Activated CD4-positive, alpha-beta T cell treated with anti-CD3 and anti-CD28 coated beads, Interleukin-2, amount 50 U/mL, for 48 hours (primary cell): ENCODE data around the gene EP300.
"Not testable (repeated sequence)": the region's sequence is repeated elsewhere in the genome, so short reads cannot be mapped to it uniquely, and the experiment has no call there.

Experiments used
- DNase-seq, 2 experiments: peaks; one replicate each; pipeline ENCODE4 v3.0.0-alpha.2; 2020

EP300 gene

DNA sequence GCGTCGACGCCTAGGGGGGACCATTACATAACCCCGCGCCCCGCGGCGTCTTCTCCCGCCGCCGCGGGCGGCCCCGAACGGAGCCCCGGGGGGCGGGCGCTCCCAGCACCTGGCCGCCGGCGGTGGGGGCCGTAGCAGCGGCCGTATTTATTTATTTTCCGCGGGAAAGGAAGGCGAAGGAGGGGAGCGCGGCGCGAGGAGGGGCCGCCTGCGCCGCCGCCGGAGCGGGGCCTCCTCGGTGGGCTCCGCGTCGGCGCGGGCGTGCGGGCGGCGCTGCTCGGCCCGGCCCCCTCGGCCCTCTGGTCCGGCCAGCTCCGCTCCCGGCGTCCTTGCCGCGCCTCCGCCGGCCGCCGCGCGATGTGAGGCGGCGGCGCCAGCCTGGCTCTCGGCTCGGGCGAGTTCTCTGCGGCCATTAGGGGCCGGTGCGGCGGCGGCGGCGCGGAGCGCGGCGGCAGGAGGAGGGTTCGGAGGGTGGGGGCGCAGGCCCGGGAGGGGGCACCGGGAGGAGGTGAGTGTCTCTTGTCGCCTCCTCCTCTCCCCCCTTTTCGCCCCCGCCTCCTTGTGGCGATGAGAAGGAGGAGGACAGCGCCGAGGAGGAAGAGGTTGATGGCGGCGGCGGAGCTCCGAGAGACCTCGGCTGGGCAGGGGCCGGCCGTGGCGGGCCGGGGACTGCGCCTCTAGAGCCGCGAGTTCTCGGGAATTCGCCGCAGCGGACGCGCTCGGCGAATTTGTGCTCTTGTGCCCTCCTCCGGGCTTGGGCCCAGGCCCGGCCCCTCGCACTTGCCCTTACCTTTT lies at the start of gene EP300:
Gene EP300 (plus strand): TSS at position 570 of the 795 bp plus-strand sequence. CDS start 413 bp downstream, outside the sequence.
- DNase-seq, result peak; percentile 81 to 84

DNA sequence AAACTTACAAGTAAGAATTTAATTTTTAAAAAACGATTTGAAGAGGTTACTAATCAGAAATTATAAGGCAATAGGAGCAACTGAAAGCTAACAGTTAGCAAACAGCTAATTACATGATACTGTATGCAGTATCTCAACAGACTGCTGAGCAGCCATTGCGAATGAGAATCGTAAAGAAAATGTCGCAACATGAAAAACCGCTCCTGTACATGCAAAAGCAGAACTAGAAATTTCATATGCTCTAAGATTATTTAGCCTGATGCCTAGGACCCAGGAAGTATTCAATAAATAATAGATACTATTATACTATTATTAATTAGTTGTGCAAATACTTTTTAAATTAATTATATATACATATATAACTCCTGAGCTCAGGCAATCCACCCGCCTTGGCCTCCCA lies 48.7 kb upstream of the EP300 start:
- DNase-seq, result no peak

DNA sequence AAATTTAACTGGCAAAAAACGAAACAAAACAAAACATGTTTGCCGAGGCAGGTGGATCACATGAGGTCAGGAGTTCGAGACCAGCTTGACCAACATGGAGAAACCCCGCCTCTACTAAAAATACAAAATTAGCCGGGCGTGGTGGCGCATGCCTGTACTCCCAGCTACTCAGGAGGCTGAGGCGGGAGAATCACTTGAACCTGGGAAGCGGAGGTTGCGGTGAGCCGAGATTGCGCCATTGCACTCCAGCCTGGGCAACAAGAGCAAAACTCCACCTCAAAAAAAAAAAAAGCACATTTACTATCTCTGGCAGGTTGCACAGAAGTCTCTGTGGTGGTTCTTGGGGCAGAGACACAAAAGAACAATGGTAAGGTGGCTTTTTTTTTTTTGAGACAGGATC lies 46.8 kb upstream of the EP300 start:
- not testable (repeated sequence) for DNase-seq

DNA sequence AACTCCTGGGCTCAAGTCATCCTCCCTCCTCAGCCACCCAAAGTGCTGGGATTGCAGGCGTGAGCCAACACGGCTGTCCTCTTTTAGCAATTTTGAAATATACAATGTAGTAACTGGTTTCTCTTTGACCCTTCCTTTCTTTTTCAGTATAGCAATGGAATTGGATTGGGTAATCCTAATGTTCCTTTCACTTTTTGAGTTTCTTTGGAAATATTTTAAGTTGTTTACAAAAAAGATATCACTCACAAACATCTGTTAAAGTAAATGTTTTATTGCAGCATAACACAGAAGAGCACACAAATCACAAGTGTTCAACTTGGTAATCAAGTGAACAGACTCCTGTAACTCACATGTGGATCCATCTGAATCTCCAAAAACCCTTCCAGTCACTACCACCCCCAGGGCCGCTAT lies 44.6 kb upstream of the EP300 start:
- DNase-seq, result no peak

DNA sequence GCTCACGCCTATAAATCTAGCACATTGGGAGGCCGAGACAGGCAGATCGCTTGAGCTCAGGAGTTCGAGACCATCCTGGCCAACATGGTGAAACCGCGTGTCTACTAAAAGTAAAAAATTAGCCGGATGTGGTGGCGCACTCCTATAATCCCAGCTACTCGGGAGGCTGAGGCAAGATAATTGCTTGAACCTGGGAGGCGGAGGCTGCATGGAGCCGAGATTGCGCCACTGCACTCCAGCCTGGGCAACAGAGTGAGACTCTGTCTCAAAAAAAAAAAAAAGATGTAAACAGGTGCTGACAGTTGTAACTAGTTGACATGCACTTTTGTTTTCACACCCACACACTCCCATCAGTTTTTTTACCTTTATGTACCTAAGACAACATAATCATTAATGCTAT lies 44.0 kb upstream of the EP300 start:
- DNase-seq, result not testable (repeated sequence)

DNA sequence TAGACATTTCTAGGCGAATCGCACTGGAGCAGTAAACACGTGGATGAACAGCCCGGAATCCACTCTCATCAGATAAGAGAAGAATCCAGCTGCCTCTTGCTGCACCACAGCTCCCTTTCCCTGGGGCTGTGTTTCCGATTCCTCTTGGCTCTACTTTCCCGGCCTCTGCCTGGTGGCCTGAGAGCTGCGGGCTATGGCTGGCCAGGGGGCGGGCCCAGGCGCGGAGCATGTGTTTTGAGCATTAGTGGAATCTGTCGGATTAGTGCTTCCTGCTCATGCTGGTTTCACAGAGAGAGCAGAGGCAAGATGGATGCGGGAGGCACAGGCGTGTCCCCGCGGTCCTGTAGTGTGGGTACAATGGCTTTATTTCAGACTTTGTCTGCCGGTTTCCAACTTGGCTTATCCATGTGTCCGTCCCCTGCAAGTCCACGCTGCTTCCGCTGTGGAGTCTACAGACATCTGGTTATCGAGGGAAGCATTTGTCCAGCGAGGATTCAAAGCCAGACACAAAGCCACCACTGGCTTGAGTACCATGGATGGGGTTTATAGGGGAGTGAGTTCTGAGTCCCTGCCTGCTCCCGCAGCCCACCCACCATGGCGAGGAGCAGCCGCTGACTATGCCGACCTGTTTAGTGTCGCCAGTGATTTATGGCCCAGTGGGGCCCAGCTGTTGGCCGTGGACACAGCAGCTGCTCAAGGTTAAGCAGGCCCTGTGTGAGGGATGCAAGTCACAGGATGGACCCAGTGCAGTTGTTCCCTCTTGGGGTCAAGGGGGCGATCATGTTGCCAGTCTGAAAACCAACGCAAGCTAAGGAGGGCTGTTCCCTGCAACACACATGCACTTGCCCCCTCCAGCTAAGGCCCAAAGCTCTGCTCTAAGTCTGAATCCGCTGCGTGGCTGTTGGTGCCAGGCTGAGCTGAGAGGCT lies 43.3 kb upstream of the EP300 start:
- DNase-seq, result no peak

DNA sequence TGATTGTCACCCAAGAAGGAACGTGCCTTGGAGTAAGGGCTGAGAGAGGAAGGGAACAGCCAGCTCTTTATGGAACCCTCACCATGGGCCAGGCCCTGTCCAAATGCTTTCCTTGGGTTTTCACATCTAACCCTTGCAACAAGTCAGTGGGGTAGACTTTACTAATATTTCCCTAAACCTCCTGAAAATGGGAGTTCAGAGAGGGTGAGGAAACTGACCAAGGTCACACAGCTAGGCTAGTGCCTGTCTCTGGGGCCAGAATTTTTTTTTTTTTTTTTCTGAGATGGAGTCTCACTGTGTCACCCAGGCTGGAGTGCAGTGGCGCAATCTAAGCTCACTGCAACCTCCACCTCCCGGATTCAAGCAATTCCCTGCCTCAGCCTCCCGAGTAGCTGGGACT lies 42.6 kb upstream of the EP300 start:
- not testable (repeated sequence) for DNase-seq

DNA sequence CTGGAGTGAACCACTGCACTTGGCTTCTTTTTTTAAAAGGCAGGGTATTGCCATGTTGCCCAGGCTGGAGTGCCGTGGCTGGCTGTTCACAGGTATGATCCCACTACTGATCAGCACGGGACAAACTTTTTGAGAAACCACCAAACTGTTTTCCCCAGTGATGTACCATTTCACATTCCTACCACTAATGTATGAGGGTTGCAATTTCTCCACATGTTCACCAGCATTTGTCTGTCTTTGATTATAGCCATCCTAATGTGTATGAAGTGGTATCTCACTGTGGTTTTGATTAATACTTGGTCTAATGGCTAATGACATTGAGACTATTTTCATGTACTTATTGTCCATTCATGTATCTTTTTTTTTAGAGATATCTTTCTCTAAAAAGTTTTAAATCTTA lies 41.5 kb upstream of the EP300 start:
- no peak for DNase-seq

DNA sequence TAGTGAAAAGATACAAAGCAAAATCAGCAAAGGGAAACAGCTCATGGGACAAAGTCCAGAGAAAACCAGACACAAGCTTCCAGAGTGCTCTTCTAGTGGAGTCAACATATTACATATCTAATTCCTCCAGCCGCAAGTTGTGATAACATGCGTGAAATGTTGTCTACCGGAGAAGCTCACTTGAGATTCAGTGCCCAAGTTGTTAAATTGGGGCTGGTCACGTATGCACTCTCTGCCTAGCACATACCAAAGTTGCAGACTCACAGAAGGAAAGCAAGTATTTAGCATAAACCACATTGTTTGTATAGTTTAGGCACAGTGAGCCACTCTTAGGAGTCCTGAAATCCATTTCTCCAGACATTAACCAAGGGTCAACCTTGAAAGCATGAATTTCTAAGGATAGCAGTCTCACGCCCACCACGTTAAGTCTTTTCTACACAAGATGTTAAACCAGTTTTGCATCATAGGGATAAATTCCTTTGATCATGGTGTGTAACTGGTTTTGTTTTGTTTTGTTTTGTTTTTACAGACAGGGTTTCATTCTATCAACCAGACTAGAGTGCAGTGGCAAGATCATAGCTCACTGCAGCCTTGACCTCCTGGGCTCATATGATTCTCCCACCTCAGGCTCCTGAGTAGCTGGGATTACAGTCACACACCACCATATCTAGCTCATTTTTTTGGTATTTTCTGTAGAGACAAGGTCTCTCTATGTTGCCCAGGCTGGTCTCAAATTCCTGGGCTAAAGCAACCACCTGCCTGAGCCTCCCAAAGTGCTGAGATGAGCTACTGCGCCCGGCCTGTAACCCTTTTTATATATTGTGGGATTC lies 39.5 kb upstream of the EP300 start:
- DNase-seq, result no peak

DNA sequence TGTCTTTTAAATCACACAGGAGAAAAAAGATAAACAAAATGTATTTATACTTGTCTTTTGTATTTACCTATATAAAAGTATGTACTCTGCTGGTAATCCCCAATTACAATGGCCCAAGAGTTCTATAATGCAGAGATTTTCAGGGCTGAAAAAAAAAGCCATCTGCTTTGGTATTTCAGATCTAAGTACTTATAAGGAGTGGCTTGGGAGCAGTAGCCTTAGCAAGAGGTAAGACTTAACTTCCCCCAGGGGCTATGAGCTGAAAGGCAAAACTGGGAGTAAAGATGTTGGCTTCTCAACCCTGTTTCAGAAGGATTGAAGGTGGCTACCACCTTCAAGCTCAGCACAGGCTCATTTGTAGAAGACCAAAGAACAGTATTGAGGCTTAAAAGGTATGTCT lies 35.3 kb upstream of the EP300 start:
- DNase-seq, result no peak

DNA sequence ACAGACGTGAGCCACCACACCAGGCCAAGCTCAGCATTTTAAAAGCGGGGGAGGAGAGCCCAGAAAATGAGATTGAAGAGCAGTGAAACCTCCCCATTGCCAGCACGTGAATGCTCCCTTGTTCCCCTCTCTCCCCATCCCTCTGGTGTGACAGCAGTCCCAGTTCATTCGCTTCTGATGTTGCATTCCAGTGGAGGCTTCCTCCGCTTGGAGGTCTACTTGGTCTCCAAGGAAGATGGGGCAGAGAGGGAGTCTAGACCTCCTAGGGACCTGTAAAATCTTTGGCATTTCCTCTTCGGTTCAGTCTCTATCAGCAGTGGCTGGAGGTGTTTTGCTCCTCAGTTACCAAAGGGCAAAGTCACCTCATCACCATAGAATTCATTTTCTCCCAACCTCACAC lies 30.2 kb upstream of the EP300 start:
- DNase-seq, result no peak

DNA sequence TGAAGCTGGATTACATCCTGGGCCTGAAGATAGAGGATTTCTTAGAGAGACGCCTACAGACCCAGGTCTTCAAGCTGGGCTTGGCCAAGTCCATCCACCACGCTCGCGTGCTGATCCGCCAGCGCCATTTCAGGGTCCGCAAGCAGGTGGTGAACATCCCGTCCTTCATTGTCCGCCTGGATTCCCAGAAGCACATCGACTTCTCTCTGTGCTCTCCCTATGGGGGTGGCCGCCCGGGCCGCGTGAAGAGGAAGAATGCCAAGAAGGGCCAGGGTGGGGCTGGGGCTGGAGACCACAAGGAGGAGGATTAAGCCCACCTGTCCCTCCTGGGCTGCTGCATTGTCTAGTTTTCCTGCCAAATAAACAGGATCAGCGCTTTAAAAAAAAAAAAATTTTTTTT lies 28.1 kb upstream of the EP300 start:
- DNase-seq, result not testable (repeated sequence)

DNA sequence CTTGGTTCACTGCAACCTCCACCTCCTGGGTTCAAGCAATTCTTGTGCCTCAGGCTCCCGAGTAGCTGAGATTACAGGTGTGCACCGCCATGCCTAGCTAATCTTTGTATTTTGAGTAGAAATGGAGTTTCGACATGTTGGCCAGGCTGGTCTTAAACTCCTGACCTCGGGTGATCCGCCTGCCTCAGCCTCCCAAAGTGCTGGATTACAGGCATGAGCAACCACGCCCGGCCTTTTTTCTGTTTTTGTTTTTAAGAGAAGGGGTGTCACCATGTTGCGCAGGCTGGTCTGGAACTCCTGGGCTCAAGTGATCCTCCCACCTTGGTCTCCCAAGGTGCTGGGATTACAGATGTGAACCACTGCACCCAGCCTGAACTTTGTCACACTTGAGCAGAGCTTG lies 26.1 kb upstream of the EP300 start:
- DNase-seq, result not testable (repeated sequence)

DNA sequence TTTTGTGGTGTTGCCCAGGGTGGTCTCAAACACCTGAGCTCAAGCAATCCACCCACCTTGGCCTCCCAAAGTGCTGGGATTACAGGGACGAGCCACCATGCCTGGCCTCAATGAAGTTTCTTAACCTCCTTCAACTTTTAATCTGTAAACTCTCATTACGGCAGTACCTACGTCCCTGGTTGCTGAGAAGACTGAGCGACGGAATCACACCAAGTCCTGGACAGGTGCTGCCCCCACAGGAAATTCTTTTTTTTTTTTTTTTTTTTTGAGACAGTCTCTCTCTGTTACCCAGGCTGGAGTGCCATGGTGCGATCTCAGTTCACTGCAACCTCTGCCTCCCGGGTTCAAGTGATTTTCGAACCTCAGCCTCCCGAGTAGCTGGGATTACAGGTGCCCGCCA lies 24.4 kb upstream of the EP300 start:
- not testable (repeated sequence) for DNase-seq

DNA sequence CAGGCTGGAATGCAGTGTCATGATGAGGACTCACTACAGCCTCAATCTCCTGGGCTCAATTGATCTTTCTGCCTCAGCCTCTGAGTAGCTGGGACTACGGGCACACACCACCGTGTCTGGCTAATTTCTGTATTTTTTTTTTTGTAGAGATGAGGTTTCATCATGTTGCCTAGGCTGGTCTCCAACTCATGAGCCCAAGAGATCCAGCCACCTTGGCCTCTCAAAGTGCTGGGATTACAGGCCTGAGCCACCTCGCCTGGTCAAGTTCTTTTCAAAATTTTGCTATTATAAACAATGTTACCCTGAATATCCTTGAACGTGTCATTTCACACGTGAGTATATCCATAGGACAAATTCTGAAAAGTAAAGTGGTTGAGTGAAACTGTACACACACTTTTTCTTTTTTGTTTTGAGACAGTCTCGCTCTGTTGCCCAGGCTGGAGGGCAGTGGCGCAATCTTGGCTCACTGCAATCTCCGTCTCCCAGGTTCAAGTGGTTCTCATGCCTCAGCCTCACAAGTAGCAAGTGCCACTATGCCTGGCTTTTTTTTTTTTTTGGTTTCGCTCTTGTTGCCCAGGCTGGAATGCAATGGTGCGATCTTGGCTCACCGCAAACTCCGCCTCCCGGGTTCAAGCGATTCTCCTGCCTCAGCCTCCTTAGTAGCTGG lies 21.6 kb upstream of the EP300 start:
- DNase-seq, result no peak

DNA sequence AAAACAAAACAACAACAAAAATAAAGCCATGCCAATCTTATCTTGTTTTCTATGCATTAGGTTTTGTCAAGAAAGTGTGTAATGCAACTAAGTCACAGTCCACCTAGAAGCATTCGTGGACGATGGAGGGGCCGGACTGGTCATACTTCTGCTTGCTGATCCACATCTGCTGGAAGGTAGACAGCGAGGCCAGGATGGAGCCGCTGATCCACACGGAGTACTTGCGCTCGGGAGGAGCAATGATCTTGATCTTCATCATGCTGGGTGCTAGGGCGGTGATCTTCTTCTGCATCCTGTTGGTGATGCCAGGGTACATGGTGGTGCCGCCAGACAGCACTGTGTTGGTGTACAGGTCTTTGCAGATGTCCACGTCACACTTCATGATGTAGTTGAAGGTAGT lies 18.3 kb upstream of the EP300 start:
- DNase-seq, result no peak

DNA sequence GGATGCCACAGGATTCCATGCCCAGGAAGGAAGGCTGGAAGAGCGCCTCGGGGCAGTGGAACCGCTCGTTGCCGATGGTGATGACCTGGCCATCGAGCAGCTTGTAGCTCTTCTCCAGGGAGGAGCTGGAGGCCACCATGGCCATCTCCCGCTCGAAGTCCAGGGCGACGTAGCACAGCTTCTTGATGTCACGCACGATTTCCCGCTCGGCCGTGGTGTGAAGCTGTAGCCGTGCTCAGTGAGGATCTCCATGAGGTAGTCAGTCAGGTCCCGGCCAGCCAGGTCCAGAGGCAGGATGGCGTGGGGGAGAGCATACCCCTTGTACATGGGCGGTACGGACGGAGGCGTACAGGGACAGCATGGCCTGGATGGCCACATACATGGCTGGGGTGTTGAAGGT lies 17.9 kb upstream of the EP300 start:
- DNase-seq, result no peak

DNA sequence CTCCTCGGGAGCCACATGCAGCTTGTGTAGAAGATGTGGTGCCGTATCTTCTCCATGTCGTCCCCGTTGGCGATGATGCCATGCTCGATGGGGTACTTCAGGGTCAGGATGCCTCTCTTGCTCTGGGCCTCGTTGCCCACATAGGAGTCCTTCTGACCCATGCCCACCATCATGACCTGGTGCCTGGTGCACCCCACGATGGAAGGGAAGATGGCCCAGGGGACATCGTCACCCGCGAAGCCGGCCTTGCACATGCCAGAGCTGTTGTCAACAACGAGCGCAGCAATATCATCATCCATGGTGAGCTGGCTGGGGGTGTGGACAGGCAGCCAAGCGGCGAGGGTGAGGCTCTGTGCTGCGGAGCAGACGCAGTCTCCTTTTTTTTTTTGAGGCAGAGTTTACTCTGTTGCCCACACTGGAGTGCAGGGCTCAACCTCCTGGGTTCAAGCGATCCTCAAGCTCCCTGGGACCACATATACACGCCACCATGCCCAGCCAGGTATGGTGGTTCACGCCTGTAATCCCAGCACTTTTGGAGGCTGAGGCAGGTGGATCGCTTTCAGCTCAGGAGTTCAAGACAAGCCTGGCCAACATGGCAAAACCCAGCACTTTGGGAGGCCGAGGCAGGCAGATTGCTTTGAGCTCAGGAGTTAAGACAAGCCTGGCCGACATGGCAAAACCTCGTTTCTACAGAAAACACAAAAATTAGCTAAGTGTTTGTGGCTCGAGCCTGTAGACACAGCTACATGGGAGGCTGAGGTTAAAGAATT lies 17.3 kb upstream of the EP300 start:
- no peak for DNase-seq

DNA sequence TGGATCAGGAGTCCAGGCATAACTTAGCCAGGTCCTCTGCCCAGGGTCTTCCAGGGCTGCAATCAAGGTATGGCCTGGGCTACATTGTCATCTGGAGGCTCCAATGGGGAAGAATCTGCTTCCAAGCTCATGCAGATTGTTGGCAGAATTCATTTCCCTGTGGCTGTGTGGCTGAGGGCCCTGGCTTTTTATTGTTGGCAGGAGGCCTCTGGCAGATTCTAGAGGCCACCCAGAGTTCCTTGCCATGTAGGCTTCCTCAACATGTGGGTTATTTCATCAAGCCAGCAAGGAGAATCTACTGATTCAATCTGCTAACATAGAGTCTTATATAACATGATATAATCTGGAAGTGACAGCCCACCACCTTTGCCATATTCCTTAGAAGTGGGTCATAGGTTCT lies 16.4 kb upstream of the EP300 start:
- no peak for DNase-seq

DNA sequence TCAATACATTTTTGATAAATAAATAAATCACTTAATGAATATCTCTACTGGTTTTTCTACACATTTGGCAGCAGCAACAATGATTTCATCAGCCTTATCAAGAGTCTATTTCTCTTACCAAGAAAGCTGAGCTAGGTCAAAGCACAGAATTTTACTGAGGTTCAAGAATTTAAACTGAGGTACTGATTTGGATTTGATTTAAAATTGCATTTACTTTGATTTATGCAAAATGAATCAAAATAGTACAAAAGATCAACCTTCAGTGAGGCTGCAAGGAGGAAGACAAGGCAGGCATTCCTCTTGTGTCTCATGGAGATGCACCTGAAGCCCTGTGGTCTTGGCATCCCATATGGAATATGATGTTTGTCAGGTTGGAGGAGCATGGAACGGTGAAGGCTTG lies 15.5 kb upstream of the EP300 start:
- no peak for DNase-seq

DNA sequence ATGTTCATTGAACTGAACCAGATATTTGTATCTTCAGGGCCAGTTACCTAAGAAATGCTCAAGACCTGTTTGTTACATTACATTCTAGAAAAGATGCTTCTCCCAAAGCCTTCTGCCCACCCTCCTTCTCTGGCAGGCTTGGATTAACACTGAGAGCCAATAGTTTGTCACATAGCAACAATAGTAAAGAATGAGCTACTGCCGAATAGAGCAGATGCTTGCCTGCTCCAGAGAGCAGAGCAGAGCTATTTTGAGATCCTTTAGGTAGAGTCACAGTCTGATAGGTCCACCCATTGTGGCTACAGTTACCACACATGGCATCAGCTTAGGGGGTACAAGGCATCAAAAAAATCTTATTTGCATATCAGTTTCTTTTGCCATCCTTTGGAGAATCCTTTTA lies 13.5 kb upstream of the EP300 start:
- DNase-seq, result no peak

DNA sequence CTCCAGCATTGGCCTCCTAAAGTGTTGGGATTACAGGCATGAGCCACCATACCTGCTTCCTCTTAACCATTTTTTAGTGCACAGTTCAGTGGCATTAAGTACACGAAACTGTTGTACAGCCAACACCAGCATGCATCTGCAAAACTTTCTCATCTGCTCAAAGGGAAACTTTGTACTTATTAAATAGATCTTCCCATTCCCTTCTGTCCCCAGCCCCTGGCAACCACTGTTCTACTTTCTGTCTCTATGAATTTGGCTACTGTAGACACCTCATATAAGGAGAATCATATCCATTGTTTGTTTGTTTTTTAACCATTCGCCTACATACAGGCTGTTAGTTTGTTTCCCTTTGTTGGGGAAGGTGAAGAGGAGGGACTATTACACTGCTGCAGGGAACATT lies 6.5 kb upstream of the EP300 start:
- no peak for DNase-seq
